GM23338 (cell line): ENCODE measurements around the gene SLC30A10. TPM values are rescaled to one million over a fixed set of nuclear protein-coding genes. Genes with fewer than 3 reads are reported as not detected.

Experiments used
- ATAC-seq: fragments of 200-7000 bp; cut with Tn5 transposase; 3 replicates; pipeline ENCODE4 v1.9.1; 2020
- DNase-seq: peaks from one replicate; pipeline ENCODE4 v3.0.0-alpha.2; 2015; ENCODE audit warnings: low spot score
- H2AFZ ChIP-seq: fragments of 200-600 bp; sonication (generic); 2 replicates; pipeline ENCODE4 v1.8.0; 2016; ENCODE audit warnings: antibody characterized with exemption, mild to moderate bottlenecking, moderate library complexity
- H3F3A ChIP-seq: fragments of 200-600 bp; sonication (generic); replicated peaks from 2 replicates; pipeline ENCODE4 v1.8.0; 2017; ENCODE audit warnings: antibody characterized with exemption, mixed run types, low read depth
- H3K27ac ChIP-seq: fragments of 200-600 bp; sonication (generic); 2 replicates; pipeline ENCODE4 v1.6.1; 2016; ENCODE audit warnings: low read depth
- H3K27me3 ChIP-seq: fragments of 200-600 bp; sonication (generic); 2 replicates; pipeline ENCODE4 v1.8.0; 2016; ENCODE audit warnings: mild to moderate bottlenecking, mixed run types, moderate library complexity; ENCODE audit not compliant: insufficient read depth
- H3K36me3 ChIP-seq: fragments of 200-600 bp; sonication (generic); 2 replicates; pipeline ENCODE4 v1.8.0; 2016; ENCODE audit warnings: mild to moderate bottlenecking; ENCODE audit not compliant: insufficient read depth
- H3K4me1 ChIP-seq: fragments of 200-600 bp; sonication (generic); 2 replicates; pipeline ENCODE4 v1.8.0; 2016; ENCODE audit warnings: mild to moderate bottlenecking, moderate library complexity; ENCODE audit not compliant: insufficient read depth
- H3K4me2 ChIP-seq: fragments of 200-600 bp; sonication (generic); 2 replicates; pipeline ENCODE4 v1.7.1; 2017; ENCODE audit warnings: mixed run types
- H3K4me3 ChIP-seq: fragments of 200-600 bp; sonication (generic); 2 replicates; pipeline ENCODE4 v1.6.1; 2016; ENCODE audit warnings: mixed run types
- H3K79me2 ChIP-seq: fragments of 200-600 bp; sonication (generic); replicated peaks from 2 replicates; pipeline ENCODE4 v1.8.0; 2017; ENCODE audit warnings: mild to moderate bottlenecking; ENCODE audit not compliant: insufficient read depth
- H3K9me2 ChIP-seq: fragments of 200-600 bp; sonication (generic); 2 replicates; pipeline ENCODE4 v1.8.0; 2017; ENCODE audit not compliant: insufficient read depth
- H4K20me1 ChIP-seq: fragments of 200-600 bp; sonication (generic); replicated peaks from 2 replicates; pipeline ENCODE4 v1.8.0; 2017; ENCODE audit warnings: mild to moderate bottlenecking; ENCODE audit not compliant: insufficient read depth
- H3K27ac Mint-ChIP-seq: 2 replicates; pipeline ENCODE4 v1.8.0; 2020; ENCODE audit warnings: inconsistent platforms, mild to moderate bottlenecking, moderate library complexity, mixed read lengths
- H3K27me3 Mint-ChIP-seq: 3 replicates; pipeline ENCODE4 v1.8.0; 2022; ENCODE audit warnings: low read depth, mild to moderate bottlenecking, moderate library complexity, mixed read lengths, inconsistent platforms; ENCODE audit not compliant: insufficient read depth, poor library complexity
- H3K36me3 Mint-ChIP-seq: 3 replicates; pipeline ENCODE4 v1.8.0; 2021; ENCODE audit warnings: low read depth, mild to moderate bottlenecking, inconsistent platforms, moderate library complexity, mixed read lengths
- H3K4me1 Mint-ChIP-seq: 3 replicates; pipeline ENCODE4 v1.8.0; 2020; ENCODE audit warnings: mild to moderate bottlenecking, inconsistent platforms, mixed read lengths
- H3K4me3 Mint-ChIP-seq: 3 replicates; pipeline ENCODE4 v1.8.0; 2021; ENCODE audit warnings: moderate library complexity, mild to moderate bottlenecking, inconsistent platforms, mixed read lengths
- H3K9me3 Mint-ChIP-seq: 3 replicates; pipeline ENCODE4 v1.8.0; 2020; ENCODE audit warnings: moderate library complexity, mild to moderate bottlenecking, inconsistent platforms, mixed read lengths
- CREB1 ChIP-seq: fragments of 250-450 bp; sonication (Bioruptor Pico); IDR thresholded peaks from 2 replicates; pipeline ENCODE4 v1.5.0; 2020; ENCODE audit warnings: low read depth, mild to moderate bottlenecking, moderate library complexity
- CTCF ChIP-seq, 2 experiments: fragments of 200-600 bp in 1 of 2; sonication (generic) in 1 of 2; conservative IDR thresholded peaks; 2 replicates each; pipeline versions ENCODE4 v1.5.1 to v1.6.1; 2016 to 2017; ENCODE audit warnings: antibody characterized with exemption in 2 of 2, low read depth in 2 of 2, mild to moderate bottlenecking in 2 of 2, moderate library complexity in 1 of 2
- ETS1 ChIP-seq: IDR thresholded peaks from 2 replicates; pipeline ENCODE4 v1.6.1; 2016; ENCODE audit warnings: antibody characterized with exemption
- EZH2 ChIP-seq: fragments of 200-600 bp; sonication (generic); IDR thresholded peaks from one replicate; pipeline ENCODE4 v1.8.0; 2017; ENCODE audit warnings: antibody characterized with exemption, mild to moderate bottlenecking, low read depth; ENCODE audit not compliant: unreplicated experiment
- EZH2phosphoT487 ChIP-seq: fragments of 200-600 bp; sonication (generic); IDR thresholded peaks from one replicate; pipeline ENCODE4 v1.8.1; 2018; ENCODE audit warnings: antibody characterized with exemption; ENCODE audit not compliant: unreplicated experiment
- JUNB ChIP-seq: IDR thresholded peaks from one replicate; pipeline ENCODE4 v1.6.1; 2016; ENCODE audit warnings: antibody characterized with exemption; ENCODE audit not compliant: unreplicated experiment
- NANOG ChIP-seq: IDR thresholded peaks from 2 replicates; pipeline ENCODE4 v1.6.1; 2016; ENCODE audit warnings: antibody characterized with exemption, borderline replicate concordance
- POLR2AphosphoS5 ChIP-seq: IDR thresholded peaks from 2 replicates; pipeline ENCODE4 v1.6.1; 2016; ENCODE audit warnings: antibody characterized with exemption, low read depth
- STAT1 ChIP-seq: IDR thresholded peaks from one replicate; pipeline ENCODE4 v1.6.1; 2016; ENCODE audit warnings: antibody characterized with exemption; ENCODE audit not compliant: unreplicated experiment
- ZNF114 ChIP-seq: fragments of 250-450 bp; sonication (Bioruptor Pico); IDR thresholded peaks from 2 replicates; pipeline ENCODE4 v1.5.0; 2020; ENCODE audit warnings: mild to moderate bottlenecking, moderate library complexity
- ZNF331 ChIP-seq: fragments of 250-450 bp; sonication (Bioruptor Pico); IDR thresholded peaks from 2 replicates; pipeline ENCODE4 v1.5.0; 2020; ENCODE audit warnings: low read depth, mild to moderate bottlenecking, moderate library complexity
- ZNF462 ChIP-seq: fragments of 250-450 bp; sonication (Bioruptor Pico); IDR thresholded peaks from 2 replicates; pipeline ENCODE4 v1.5.0; 2020; ENCODE audit warnings: mild to moderate bottlenecking, moderate library complexity
- polyA plus RNA-seq: library from polyadenylated mRNA; unstranded; fragments of >200 nt; fragmentation: Nextera tagmentation; extraction: Ambion mirVana; gene quantifications from 2 replicates; pipeline ENCODE4 v1.2.1, GENCODE V29; 2016
- total RNA-seq: library from RNA; depleted of rRNA; stranded (reverse); fragments of >200 nt; shearing (Covaris generic); gene quantifications from 2 replicates; pipeline ENCODE4 v1.2.3, GENCODE V29; 2014

The SLC30A10 gene
- total and polyA plus RNA-seq, 2 experiments from 2014 or later: 0.47 to 1.1 TPM

GRCh38 chr1:219900882-219901281 lies 27.5 kb downstream of the SLC30A10 start (continued):
- no peak for TF ChIP-seq CTCF (conservative IDR thresholded peaks at IDR 0.05; ENCODE audit: low read depth in 2 of 2)
- no peak for TF ChIP-seq EZH2phosphoT487
- no peak for TF ChIP-seq ZNF114 (CRISPR knock-in tag)

GRCh38 chr1:219900201-219900600 lies 28.2 kb downstream of the SLC30A10 start:
- peaks cover 1% of the 10 kb centered on the region for H3K27me3 Mint-ChIP-seq
- Histone ChIP-seq H3K27me3 (no peaks in the 10 kb centered on the region), H2AFZ (no peak overlapping the region), H3K27ac (no peak overlapping the region), H3K36me3 (no peaks in the 10 kb centered on the region), H3K9me2 (peaks cover 6% of the 10 kb centered on the region; the same call in 1 of the 2 replicates), H4K20me1 (no peaks in the 10 kb centered on the region), H3F3A (no peaks in the 10 kb centered on the region), H3K4me2 (0 out of 2 replicates have a peak overlapping the region, but pooled peaks have one; percentile 7), H3K4me1 (peaks cover 13% of the 10 kb centered on the region; the same call in 1 of the 2 replicates), H3K4me3 (no peak overlapping the region), H3K79me2 (no peaks in the 10 kb centered on the region)
- no peaks in the 10 kb centered on the region for H3K9me3 Mint-ChIP-seq
- H3K4me3 Mint-ChIP-seq: no peak overlapping the region
- H3K36me3 Mint-ChIP-seq: no peaks in the 10 kb centered on the region
- DNase-seq (no peak), ATAC-seq (no peak)
- peaks cover 31% of the 10 kb centered on the region for H3K4me1 Mint-ChIP-seq
- no peak overlapping the region for H3K27ac Mint-ChIP-seq
- TF ChIP-seq STAT1 (no peak), ZNF331 (CRISPR knock-in tag) (no peak), JUNB (no peak), ZNF114 (CRISPR knock-in tag) (no peak), EZH2phosphoT487 (no peak), NANOG (no peak), POLR2AphosphoS5 (no peak), EZH2 (no peak), CTCF (conservative IDR thresholded peaks at IDR 0.05; ENCODE audit: low read depth in 2 of 2) (no peak), ZNF462 (CRISPR knock-in tag) (no peak), CREB1 (CRISPR knock-in tag) (no peak), ETS1 (no peak)
